HepG2 (cell line): ENCODE measurements around the gene LRPAP1. TPM values are rescaled to one million over a fixed set of nuclear protein-coding genes. Genes with fewer than 3 reads are reported as not detected.
"Not testable (repeated sequence)": the region's sequence is repeated elsewhere in the genome, so short reads cannot be mapped to it uniquely, and the experiment has no call there.

Experiments
- ATAC-seq: fragments of 200-7000 bp; cut with Tn5 transposase; 3 replicates; pipeline ENCODE4 v1.9.1; 2020; ENCODE audit warnings: mild to moderate bottlenecking, moderate library complexity
- BruUV-seq: library from RNA; stranded (reverse); fragments of 400-500 nt; replicated peaks from 2 replicates; lab custom pipeline; 2021; lab: Mats Ljungman, UMichigan
- CTCF ChIA-PET: fragments of 300-600 bp; formaldehyde crosslinking; extraction: SDS; loops from one replicate; lab custom pipeline; 2021; ENCODE audit warnings: low total read pairs, inconsistent platforms, low intra/inter-chr PET ratio; lab: Yijun Ruan, JAX
- POLR2A ChIA-PET: fragments of 350-600 bp; sonication (Branson Sonifier 250); formaldehyde crosslinking; loops from one replicate; lab custom pipeline; 2020; ENCODE audit warnings: antibody characterized with exemption, inconsistent platforms; lab: Yijun Ruan, JAX
- DNase-seq: peaks from one replicate; pipeline ENCODE4 v3.0.0-alpha.2; 2015; ENCODE audit warnings: low spot score
- FAIRE-seq: peaks from 3 replicates; lab custom pipeline; 2011; peaks lifted over from hg19 to GRCh38; lab: Jason Lieb, UNC
- H2AFZ ChIP-seq: one replicate; pipeline ENCODE4 v1.6.1; 2011; ENCODE audit warnings: low read length, inconsistent platforms
- H3K27ac ChIP-seq: fragments of 300-600 bp; 3 replicates; pipeline ENCODE4 v1.8.0; 2011; ENCODE audit warnings: mixed run types, mild to moderate bottlenecking, mixed read lengths, low read length, inconsistent platforms; ENCODE audit not compliant: insufficient read depth; ENCODE audit errors: extremely low read length
- H3K27me3 ChIP-seq, 2 experiments: fragments of 200-600 bp in 1 of 2; 2 replicates in 1 of 2; 3 replicates in 1 of 2; pipeline versions ENCODE4 v1.6.0 to v1.8.0; 2011; ENCODE audit warnings: low read length in 2 of 2, mild to moderate bottlenecking in 2 of 2, moderate library complexity in 2 of 2, inconsistent platforms in 1 of 2; ENCODE audit not compliant: insufficient read depth in 2 of 2, control insufficient read depth in 1 of 2
- H3K36me3 ChIP-seq, 2 experiments: fragments of 200-600 bp in 1 of 2; replicated peaks in 1 of 2; 2 replicates in 1 of 2; 3 replicates in 1 of 2; pipeline versions ENCODE4 v1.5.1 to v1.8.0; 2011; ENCODE audit warnings: low read length in 2 of 2, inconsistent platforms in 1 of 2; ENCODE audit not compliant: insufficient read depth in 2 of 2, control insufficient read depth in 1 of 2
- H3K4me1 ChIP-seq: 2 replicates; pipeline ENCODE4 v1.5.1; 2012; ENCODE audit warnings: low read length, inconsistent platforms; ENCODE audit not compliant: insufficient read depth
- H3K4me2 ChIP-seq: 2 replicates; pipeline ENCODE4 v1.6.0; 2011; ENCODE audit warnings: low read depth, low read length, inconsistent platforms
- H3K4me3 ChIP-seq, 3 experiments: fragments of 200-600 bp in 1 of 3; sonication (generic), shearing (Covaris generic) in 1 of 3; replicated peaks in 1 of 3; 2 replicates each; pipeline ENCODE4 v1.5.1; 2011 to 2016; ENCODE audit warnings: low read length in 3 of 3, inconsistent platforms in 2 of 3, low read depth in 2 of 3, mild to moderate bottlenecking in 2 of 3, control low read depth in 1 of 3, mixed read lengths in 1 of 3; ENCODE audit not compliant: insufficient read depth in 1 of 3
- H3K79me2 ChIP-seq: one replicate; pipeline ENCODE4 v1.6.1; 2011; ENCODE audit warnings: low read length, inconsistent platforms; ENCODE audit not compliant: insufficient read depth
- H3K9ac ChIP-seq: 2 replicates; pipeline ENCODE4 v1.6.0; 2011; ENCODE audit warnings: mild to moderate bottlenecking, low read depth, low read length, inconsistent platforms; ENCODE audit not compliant: insufficient read depth
- H3K9me3 ChIP-seq: 2 replicates; pipeline ENCODE4 v1.5.1; 2012; ENCODE audit warnings: mild to moderate bottlenecking, low read length
- H4K20me1 ChIP-seq: 2 replicates; pipeline ENCODE4 v1.6.0; 2011; ENCODE audit warnings: inconsistent platforms, mild to moderate bottlenecking, low read length, moderate library complexity; ENCODE audit not compliant: insufficient read depth
- HNF4G ChIP-seq, 2 experiments: sonication (generic) in 1 of 2; formaldehyde crosslinking in 1 of 2; IDR thresholded peaks; 2 replicates each; pipeline versions ENCODE4 v1.4.0 to v1.6.1; 2011 to 2020; ENCODE audit warnings: borderline replicate concordance in 2 of 2, low read depth in 2 of 2, mild to moderate bottlenecking in 2 of 2, low read length in 1 of 2, missing genetic modification reagents in 1 of 2, moderate library complexity in 1 of 2
- MYC ChIP-seq: sonication (generic); formaldehyde crosslinking; IDR thresholded peaks from 2 replicates; pipeline ENCODE4 v1.9.0; 2021; ENCODE audit warnings: missing genetic modification reagents, borderline replicate concordance
- PHF21A ChIP-seq: sonication (generic); formaldehyde crosslinking; IDR thresholded peaks from 2 replicates; pipeline ENCODE4 v1.5.0; 2020; ENCODE audit warnings: mild to moderate bottlenecking, missing genetic modification reagents
- POLR2G ChIP-seq: fragments of 200-400 bp; formaldehyde crosslinking; IDR thresholded peaks from 2 replicates; pipeline ENCODE4 v1.6.1; 2018; ENCODE audit warnings: mild to moderate bottlenecking, low read depth, low read length, moderate library complexity
- SALL1 ChIP-seq: sonication (generic); formaldehyde crosslinking; IDR thresholded peaks from 2 replicates; pipeline ENCODE4 v1.8.0; 2022; ENCODE audit warnings: mild to moderate bottlenecking, missing genetic modification reagents
- SOX6 ChIP-seq, 2 experiments: fragments of 450-650 bp in 1 of 2; sonication (generic) in 1 of 2; formaldehyde crosslinking in 1 of 2; IDR thresholded peaks; 2 replicates each; pipeline versions ENCODE4 v1.4.0 to v1.6.1; 2017 to 2020; ENCODE audit warnings: antibody characterized with exemption in 1 of 2, mild to moderate bottlenecking in 1 of 2, missing genetic modification reagents in 1 of 2
- YEATS4 ChIP-seq: sonication (generic); formaldehyde crosslinking; IDR thresholded peaks from 2 replicates; pipeline ENCODE4 v1.4.0; 2020; ENCODE audit warnings: missing genetic modification reagents, borderline replicate concordance
- ZFP90 ChIP-seq: sonication (generic); formaldehyde crosslinking; IDR thresholded peaks from 2 replicates; pipeline ENCODE4 v1.8.0; 2022; ENCODE audit warnings: missing genetic modification reagents, mild to moderate bottlenecking, inconsistent platforms, borderline replicate concordance
- ZNF687 ChIP-seq: sonication (generic); formaldehyde crosslinking; IDR thresholded peaks from 2 replicates; pipeline ENCODE4 v1.5.1; 2020; ENCODE audit warnings: mild to moderate bottlenecking, missing genetic modification reagents, moderate library complexity
- WGBS: methylation state at CpG from one replicate; pipeline ENCODE4 v1.1.6; 2017; ENCODE audit warnings: low lambda C conversion rate; 5-methylcytosine and 5-hydroxymethylcytosine counted together
- in situ Hi-C: cut with HindIII; loops from 2 replicates; pipeline ENCODE4 v1.10.0; 2017; ENCODE audit warnings: low pct_unique_long_range_greater_than_20kb; ENCODE audit not compliant: extremely low pct_ligation_motif_present
- intact Hi-C: fragments of 100-400 bp; cut with micrococcal nuclease; formaldehyde crosslinking; loops from one replicate; pipeline ENCODE4 v1.10.0; 2022; ENCODE audit not compliant: unreplicated experiment
- polyA plus RNA-seq, 8 experiments: library from polyadenylated mRNA; depleted of rRNA in 3 of 8; stranded (reverse) in 7 of 8; unstranded in 1 of 8; fragments of >200 nt; fragmentation: Illumina TruSeq in 4 of 8; extraction: Trizol in 4 of 8; gene quantifications; 2 replicates each; pipeline versions ENCODE4 v1.2.1 to v1.2.3, GENCODE V29; 2011 to 2016; ENCODE audit warnings: low read depth in 4 of 8, missing spikeins in 1 of 8, mixed read lengths in 1 of 8; ENCODE audit not compliant: insufficient read depth in 1 of 8
- total RNA-seq, 5 experiments: library from RNA; depleted of rRNA; stranded (reverse); fragments of >200 nt; fragmentation: Illumina TruSeq; extraction: Trizol; gene quantifications; 2 replicates each; pipeline ENCODE4 v1.2.3, GENCODE V29; 2016; ENCODE audit warnings: low read depth in 1 of 5
- TF ChIP-seq, protein P1 (sequence below): sonication (generic); formaldehyde crosslinking; conservative IDR thresholded peaks from 2 replicates; pipeline ENCODE4 v1.4.0; 2020; ENCODE audit warnings: mild to moderate bottlenecking, missing genetic modification reagents, moderate library complexity
- TF ChIP-seq, protein P2 (sequence below): sonication (generic); formaldehyde crosslinking; IDR thresholded peaks from 2 replicates; pipeline ENCODE4 v1.4.0; 2020; ENCODE audit warnings: missing genetic modification reagents

Gene LRPAP1
- total and polyA plus RNA-seq, 2 of the 13 experiments (the other 11 are each of a cell fraction or from before 2014, with no cell fraction given), result 153 to 191 TPM

- BruUV-seq; CTCF ChIA-PET; H4K20me1 ChIP-seq; POLR2A ChIA-PET; H3K9me3 ChIP-seq; intact Hi-C loops; DNase-seq; H3K27me3 ChIP-seq; H3K36me3 ChIP-seq; H2AFZ ChIP-seq; H3K79me2 ChIP-seq; ATAC-seq; in situ Hi-C loops; FAIRE-seq; TF ChIP-seq SOX6 (IDR thresholded peaks at IDR 0.05); HNF4G (CRISPR knock-in tag; IDR thresholded peaks at IDR 0.05; ENCODE audit: borderline replicate concordance, low read depth): not testable (repeated sequence)
- peak overlapping the region; percentile 52; the same call in 1 of the 2 replicates for H3K9ac ChIP-seq
- peak overlapping the region; percentile 69 for H3K27ac ChIP-seq
- H3K4me3 ChIP-seq, result peak overlapping the region in 1 of 3 experiments; percentile 63; a peak in 2 of 6 replicates
- peaks cover 43% of the 10 kb centered on the region for H3K4me1 ChIP-seq
- WGBS, result no CpG with 5 or more reads among the region's 7 CpGs
- peak overlapping the region; percentile 73 for H3K4me2 ChIP-seq
- TF ChIP-seq MYC (CRISPR knock-in tag), result 0 out of 2 replicates have a peak, but pooled peaks have one; percentile 25
- TF ChIP-seq, protein P1, sequence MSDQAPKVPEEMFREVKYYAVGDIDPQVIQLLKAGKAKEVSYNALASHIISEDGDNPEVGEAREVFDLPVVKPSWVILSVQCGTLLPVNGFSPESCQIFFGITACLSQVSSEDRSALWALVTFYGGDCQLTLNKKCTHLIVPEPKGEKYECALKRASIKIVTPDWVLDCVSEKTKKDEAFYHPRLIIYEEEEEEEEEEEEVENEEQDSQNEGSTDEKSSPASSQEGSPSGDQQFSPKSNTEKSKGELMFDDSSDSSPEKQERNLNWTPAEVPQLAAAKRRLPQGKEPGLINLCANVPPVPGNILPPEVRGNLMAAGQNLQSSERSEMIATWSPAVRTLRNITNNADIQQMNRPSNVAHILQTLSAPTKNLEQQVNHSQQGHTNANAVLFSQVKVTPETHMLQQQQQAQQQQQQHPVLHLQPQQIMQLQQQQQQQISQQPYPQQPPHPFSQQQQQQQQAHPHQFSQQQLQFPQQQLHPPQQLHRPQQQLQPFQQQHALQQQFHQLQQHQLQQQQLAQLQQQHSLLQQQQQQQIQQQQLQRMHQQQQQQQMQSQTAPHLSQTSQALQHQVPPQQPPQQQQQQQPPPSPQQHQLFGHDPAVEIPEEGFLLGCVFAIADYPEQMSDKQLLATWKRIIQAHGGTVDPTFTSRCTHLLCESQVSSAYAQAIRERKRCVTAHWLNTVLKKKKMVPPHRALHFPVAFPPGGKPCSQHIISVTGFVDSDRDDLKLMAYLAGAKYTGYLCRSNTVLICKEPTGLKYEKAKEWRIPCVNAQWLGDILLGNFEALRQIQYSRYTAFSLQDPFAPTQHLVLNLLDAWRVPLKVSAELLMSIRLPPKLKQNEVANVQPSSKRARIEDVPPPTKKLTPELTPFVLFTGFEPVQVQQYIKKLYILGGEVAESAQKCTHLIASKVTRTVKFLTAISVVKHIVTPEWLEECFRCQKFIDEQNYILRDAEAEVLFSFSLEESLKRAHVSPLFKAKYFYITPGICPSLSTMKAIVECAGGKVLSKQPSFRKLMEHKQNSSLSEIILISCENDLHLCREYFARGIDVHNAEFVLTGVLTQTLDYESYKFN (CRISPR knock-in tag), result peak; percentile 35; the same call in 1 of the 2 replicates
- TF ChIP-seq ZFP90 (CRISPR knock-in tag), result 0 out of 2 replicates have a peak, but pooled peaks have one; percentile 1
- TF ChIP-seq ZNF687 (CRISPR knock-in tag), result peak; percentile 36
- peak; percentile 22; the same call in 1 of the 2 replicates for TF ChIP-seq SALL1
- TF ChIP-seq PHF21A (CRISPR knock-in tag), result peak; percentile 52
- 0 out of 2 replicates have a peak, but pooled peaks have one; percentile 38 for TF ChIP-seq POLR2G
- peak; percentile 50; the same call in 1 of the 2 replicates for TF ChIP-seq SOX6 (CRISPR knock-in tag; IDR thresholded peaks at IDR 0.05)
- TF ChIP-seq, protein P2, sequence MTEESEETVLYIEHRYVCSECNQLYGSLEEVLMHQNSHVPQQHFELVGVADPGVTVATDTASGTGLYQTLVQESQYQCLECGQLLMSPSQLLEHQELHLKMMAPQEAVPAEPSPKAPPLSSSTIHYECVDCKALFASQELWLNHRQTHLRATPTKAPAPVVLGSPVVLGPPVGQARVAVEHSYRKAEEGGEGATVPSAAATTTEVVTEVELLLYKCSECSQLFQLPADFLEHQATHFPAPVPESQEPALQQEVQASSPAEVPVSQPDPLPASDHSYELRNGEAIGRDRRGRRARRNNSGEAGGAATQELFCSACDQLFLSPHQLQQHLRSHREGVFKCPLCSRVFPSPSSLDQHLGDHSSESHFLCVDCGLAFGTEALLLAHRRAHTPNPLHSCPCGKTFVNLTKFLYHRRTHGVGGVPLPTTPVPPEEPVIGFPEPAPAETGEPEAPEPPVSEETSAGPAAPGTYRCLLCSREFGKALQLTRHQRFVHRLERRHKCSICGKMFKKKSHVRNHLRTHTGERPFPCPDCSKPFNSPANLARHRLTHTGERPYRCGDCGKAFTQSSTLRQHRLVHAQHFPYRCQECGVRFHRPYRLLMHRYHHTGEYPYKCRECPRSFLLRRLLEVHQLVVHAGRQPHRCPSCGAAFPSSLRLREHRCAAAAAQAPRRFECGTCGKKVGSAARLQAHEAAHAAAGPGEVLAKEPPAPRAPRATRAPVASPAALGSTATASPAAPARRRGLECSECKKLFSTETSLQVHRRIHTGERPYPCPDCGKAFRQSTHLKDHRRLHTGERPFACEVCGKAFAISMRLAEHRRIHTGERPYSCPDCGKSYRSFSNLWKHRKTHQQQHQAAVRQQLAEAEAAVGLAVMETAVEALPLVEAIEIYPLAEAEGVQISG, result peak; percentile 2; the same call in 1 of the 2 replicates
- TF ChIP-seq HNF4G (IDR thresholded peaks at IDR 0.05; ENCODE audit: borderline replicate concordance, low read depth, low read length), result 0 out of 2 replicates have a peak, but pooled peaks have one; percentile 1
- 0 out of 2 replicates have a peak, but pooled peaks have one; percentile 17 for TF ChIP-seq YEATS4
Measured at GRCh38 chr4:3558514-3558836, 26.3 kb upstream of the LRPAP1 start.
